ENCODE data around the gene LAMC3.

The LAMC3 gene

DNA sequence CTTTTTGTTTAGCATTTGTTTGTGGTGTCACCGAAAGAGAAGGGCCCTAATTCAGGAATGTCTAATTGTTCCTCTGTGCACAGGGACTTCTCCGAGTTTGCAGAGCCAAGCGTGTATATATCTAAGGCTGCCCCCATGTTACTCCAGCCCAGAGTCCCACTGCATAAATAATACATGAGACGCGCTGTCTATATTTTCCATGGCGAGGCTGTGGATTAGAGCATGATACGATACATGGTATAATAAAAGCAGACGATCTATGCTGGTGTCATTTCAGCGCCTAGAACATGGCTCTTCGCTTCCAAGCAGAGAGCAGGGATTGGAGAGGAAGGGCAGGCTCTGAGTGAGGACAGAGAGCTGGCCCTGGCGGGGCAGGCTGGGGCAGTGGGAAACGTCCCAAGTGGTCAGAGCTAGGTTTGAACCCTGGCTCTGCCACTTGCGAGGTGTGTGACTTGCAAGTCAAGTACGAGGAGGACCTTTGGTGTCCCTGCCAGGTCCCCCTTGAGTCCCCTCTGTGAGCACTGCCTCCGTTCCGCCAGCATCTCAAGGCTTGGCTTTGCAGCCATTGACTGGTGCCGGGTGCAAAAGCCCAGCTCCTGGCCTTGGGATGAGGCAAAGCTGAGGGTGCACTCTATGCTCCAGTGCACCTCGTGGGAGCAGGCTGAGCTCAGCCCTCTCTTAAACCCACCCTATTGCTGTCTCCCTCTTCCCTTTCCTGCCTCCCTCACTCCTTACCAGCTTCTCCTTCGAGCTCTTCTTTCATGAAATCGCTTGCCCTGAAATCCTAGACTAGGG lies 29.2 kb upstream of the LAMC3 start:
- no peak for DNase-seq

DNA sequence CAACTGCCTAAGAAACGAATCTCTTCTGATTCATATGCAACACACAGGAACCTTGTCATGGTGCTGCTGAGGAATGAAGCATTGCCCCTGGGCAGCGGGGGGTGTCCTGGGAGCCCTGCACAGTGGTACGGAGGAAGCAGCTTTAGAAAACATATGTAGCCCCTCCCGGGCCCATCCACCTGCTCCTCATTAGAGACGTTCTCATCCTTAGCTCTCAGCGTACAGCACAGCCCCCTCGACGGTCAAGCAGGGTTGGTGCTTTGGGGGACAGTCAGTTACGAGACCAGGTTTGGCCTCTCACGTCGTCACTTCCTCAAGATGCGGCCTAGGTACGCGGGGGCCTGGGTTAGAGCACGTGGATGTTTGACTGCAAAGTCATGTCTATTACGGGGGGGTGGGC lies 28.4 kb upstream of the LAMC3 start:
- no peak for DNase-seq

DNA sequence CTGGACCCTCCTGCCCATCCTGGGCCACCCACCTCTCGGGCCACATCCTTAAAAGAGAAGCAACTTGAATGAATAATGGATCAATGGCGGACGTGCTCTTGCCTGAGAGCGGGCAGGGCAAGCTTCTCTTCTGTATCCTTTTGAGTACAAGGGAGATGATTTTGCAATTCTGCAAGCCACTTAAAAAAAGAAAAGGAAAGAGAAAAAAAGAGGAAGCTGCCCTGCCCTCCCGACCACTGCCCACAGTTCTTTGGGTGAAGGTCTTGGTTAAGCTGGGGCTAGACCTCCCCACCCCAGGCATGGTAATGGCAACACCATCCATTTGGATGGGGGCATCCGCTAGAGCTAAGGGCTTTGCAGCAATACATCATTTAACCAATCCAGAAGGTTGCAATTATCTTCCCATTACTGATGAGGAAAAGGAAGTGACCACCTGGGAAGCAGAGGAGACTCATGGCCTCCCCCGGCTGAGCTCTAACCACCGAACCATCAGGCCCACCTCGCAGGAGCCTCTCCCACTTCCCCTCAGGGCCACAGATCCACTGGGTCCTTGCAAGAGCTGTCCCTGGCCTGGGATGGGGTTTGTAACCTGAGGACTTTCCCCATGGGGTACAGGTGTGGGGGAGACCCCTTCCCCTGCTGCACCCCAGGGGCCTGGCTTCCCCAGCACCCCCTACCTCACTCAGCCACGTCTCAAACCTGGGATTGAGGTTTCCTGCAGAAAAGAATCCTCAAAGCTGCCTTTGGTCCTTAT lies 27.8 kb upstream of the LAMC3 start:
- DNase-seq = no peak

DNA sequence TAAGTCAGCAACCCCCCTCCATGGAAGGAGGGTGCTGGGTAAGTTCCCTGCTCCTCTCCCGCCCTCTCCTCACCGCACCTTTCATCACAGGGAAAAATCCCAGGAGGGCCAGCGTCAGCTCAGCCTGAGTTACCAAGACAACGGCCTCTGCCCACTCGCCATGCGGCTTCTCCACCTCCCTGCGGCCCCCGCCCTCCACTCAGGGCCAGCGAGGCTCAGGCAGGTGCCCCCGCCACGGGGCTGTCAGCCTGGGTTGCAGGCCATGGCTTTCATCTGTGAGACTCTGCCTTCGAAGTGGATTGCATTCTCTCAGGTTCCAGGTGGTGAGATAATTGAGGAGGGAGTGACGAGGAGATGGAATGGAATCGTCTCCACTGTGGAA lies 27.2 kb upstream of the LAMC3 start:
- no peak for DNase-seq

DNA sequence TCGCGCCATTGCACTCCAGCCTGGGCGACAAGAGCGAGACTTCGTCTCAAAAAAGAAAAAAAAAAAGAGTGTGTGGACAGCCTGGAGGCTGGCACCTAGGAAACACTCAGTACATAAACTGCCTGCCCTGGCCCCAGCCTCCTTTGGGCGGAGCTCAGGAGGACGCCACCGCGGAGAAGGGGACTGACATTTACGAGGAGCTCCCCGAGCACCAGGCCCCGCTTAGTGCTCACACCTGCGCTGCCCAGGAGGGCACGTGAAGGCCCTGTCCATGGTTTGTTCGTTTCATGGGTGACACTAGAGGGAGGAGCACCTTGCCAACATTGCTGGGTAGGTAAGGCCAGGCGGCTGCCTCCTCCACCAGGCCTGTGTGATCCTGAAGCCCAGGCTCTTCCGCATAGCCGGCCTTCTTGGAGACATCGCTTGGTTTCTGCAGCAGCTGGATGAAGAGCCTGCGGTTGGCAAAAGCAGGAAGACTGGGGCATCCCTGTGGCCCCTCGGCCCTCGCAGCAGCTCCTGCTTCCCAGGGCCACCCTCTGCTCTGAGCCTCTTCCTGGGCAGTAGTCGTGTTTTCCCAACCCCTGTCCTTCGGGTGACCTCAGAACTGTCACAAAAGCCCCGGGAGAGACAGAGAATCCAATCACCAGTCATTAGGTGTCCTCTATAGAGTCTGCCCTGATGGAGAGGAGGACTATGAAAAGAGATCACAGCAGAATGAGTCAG lies 26.2 kb upstream of the LAMC3 start:
- no peak for DNase-seq

DNA sequence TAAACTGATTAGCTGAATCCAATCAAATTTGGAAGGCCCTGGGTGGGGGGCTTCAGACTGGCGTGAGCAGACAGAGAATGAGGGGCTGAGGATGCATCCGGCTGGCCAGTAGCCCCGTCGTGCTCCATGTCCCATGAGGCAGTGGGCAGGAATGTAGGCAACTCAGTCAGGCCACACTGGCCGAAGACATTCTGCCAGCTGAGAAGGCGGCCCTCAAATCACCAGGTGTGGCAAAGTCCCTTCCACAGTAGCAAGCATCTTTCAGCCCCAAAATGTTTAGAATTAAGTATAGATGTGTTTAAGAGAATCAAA lies 25.7 kb upstream of the LAMC3 start:
- no peak for DNase-seq

DNA sequence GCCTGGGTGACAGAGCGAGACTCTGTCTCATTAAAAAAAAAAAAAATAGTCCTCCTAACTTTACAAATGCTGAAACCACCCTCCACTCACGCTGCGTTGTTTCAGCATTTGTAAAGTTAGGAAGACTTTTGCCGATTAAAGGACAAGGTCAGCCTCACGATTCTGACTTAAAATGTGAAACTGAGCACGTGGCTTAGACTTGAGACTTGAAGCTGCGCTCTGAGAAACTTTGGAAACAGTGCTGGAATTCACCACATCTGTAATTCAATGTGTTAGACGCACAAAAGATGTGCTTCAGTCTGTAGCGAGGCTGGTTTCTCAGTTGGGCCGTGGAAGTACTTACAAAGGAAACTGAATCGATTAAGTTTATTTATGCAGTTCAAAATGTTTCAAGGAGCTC lies 25.0 kb upstream of the LAMC3 start:
- no peak for DNase-seq

DNA sequence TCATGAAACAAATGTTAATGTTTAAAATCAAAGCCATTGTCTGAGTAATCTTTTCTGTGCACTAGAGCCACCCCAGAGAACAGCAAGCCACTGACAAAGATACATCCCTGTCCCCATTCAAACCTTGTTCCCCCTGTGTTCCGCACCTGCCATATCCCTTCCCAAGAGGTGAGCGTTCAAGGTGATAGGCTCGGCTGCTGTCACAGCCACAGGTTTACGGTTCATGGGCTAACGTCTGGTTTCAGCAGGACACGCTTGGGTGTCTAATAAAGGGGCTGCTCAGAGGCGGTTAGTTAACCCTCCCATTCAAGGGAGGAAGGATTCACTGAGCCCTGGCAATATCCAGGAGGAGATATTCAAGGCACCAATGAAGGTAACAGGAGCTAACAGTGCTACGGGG lies 24.5 kb upstream of the LAMC3 start:
- DNase-seq = no peak

DNA sequence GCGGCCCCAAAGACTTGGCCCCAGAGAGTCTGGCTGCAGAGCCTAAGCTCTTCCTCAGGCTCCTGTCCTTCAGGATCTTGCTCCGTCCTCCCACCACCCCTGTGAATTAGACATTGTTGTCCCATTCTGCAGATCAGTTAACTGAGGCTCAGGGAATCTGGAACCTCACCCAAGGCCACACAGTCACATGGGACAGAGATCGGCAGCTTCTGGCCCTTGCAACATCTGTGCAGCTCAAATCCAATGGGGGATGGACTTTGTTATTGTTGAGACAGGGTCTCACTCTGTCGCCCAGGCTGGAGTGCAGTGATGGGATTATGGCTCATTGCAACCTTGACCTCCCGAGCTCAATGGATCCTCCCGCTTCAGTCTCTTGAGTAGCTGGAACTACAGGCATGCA lies 23.9 kb upstream of the LAMC3 start:
- DNase-seq = no peak

DNA sequence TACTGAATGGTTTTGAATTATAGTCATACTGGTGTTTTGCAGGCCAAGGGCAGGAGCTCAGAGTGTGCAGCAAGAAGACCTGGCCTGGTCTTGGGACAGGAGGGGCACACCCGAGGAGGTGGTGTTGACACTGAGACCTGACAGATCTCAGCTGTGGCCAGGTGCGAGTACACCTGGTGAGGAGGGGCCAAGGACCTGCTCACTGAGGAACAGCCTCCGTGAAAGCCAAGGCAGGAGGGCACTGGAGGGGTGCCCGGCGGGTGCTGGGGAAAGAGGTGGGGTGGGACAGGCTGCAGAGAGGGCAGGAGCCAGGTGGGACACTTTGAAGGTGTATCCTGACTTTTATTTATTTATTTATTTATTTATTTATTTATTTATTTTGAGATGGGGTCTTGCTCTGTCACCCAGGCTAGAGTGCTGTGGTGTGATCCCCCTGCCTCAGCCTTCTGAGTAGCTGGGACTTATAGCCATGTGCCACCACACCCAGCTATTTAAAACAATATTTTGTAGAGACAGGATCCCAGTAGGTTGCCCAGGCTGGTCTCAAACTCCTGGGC lies 23.3 kb upstream of the LAMC3 start:
- no peak for DNase-seq

DNA sequence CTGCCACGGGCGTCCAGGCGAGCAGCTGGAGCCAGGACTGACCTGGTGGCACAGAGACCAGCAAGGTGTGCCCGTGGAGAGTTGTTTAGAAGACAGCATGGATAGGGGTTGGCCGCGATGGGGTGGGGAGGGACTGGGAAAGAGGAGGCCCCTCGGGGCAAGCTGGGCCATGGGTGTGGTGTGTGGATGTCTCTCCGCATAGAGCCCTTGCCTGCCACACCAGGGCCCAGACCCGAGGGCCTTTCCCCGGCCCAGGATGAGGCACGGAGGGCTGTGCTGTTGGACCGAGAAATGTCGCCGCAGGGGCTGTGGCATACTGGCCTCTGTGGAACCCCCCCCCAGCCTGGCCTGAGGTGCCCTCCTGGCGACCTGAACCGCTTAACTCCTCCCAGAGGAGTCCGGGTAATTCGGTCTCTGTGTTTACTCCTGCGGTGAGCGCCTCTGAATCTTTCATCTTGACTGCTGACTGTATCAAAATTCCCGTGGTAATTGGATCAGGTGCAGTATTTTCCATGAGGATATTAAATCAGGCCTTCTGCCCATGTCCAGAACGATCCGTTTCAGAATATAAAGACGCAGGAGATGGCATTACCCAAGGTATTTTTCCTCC lies 22.5 kb upstream of the LAMC3 start:
- no peak for DNase-seq

DNA sequence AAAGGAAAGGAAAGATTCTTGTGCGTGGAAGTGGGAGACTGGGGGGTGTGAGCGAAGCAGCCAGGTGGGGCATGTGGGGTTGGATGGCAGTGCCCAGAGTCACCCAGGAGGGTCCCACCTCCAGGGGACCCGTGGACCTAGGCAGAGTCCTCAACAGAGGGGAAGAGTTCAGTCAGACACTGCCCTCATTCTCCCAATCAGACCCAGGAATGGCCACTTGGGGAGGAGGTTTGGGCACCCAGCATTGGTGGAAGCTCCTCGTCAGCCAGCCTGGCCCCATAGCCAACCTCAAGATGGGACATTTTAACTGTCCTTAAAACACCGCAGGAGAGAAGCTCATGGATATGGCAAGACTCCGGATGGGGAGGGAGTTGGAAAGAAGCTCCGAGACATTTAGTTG lies 21.9 kb upstream of the LAMC3 start:
- DNase-seq = no peak

DNA sequence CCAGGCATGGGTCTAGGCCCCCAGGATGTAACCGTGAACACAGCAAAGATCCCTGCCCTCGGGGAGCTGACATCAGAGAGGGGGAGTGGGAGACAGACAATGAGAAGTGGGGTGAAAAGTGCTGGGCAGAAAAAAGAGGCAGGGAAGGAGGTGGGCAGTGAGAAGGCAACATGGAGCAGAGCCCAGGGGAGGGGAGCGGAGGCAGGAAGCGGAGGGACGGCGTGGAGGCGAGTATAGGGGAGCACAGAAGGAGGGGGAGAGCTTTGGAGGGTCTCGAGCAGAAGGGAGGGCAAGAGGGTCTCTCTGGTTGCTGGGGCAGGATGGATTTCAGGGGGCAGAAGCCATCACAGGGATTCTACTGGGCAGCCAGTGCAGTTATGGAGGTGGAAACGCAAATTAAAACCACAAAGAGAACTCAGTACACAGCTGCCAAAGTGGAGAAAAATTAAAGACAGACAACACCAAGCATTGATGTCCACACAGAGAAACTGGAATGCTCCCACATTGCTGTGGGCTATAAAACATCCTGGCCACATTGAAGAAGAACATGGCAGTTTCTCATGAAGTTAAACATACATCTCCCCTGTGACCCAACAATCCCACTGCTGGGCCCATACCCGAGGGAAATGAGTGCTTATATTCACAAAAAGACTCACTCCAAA lies 21.1 kb upstream of the LAMC3 start:
- no peak for DNase-seq

DNA sequence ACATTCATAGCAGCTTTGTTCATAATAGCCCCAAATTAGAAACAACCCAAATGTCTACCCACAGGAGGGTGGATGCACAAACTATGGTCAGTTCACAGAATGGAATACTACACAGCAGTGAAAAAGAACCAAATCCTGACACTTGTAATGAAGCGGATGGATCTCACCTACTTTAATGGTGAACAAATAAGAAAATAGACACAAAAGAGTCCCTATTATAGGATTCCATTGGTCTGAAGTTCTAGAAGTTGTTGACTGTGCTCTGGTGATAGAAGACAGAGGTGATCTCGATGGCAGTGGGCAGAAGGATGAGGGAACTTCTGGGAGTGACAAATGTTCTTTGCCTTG lies 20.6 kb upstream of the LAMC3 start:
- DNase-seq = no peak

DNA sequence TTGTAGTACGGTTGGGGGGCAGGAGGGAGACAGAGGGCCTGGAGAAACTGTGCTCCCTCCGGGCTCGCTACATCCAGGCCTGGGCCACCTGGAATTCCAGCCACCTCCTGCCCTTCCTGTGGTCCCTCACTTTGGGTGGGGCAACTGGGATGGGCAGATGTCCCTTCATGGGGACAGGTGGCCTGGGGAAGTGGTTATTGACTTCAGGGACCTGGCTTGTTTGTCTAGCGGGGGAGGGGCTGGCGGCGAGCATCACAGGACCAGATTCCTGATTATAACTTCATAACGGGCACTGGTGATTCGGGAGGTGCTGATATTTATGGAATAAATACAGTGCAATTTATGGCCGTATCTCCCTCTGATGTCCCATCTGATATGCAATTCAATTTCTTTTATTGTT lies 20.1 kb upstream of the LAMC3 start:
- DNase-seq = no peak

DNA sequence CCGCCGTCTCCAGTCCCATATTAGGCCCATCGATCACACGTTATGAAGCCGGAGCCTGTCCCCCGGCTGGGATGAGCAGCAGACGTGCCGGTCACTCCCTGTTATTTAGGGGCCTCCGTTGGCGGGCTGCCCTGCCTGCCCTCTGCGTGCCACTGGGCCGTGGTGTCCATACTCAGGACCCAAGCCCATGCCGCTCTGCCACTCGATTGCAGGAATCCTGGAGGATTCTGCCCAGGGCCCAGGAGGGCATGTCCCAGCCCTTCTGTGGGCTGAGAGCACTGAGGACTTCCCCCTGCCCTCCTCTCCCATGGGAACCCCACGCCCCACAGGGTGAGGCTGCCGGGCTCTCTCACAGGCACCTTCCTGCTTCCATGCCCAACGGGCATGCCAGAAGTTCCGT lies 19.6 kb upstream of the LAMC3 start:
- no peak for DNase-seq

DNA sequence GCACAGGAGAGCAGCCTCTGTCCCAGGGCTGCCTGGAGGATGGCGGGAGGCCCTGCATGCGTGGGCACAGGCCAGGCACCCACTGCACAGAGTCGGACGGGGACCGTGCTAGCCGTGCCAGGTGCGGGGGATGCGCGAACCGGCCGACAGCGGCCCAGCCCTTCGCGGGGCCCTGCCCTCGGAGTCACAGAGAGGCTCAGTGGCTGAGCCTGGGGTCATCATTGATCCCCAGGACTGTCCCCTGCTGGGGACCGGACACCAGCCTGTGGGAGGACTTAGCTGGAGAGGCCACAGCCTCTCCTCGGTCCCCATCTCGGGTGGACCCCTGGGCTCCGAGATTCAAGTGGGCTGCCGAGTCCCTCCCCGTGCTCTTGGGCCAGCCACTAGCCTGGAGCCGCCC lies 19.1 kb upstream of the LAMC3 start:
- DNase-seq = no peak

DNA sequence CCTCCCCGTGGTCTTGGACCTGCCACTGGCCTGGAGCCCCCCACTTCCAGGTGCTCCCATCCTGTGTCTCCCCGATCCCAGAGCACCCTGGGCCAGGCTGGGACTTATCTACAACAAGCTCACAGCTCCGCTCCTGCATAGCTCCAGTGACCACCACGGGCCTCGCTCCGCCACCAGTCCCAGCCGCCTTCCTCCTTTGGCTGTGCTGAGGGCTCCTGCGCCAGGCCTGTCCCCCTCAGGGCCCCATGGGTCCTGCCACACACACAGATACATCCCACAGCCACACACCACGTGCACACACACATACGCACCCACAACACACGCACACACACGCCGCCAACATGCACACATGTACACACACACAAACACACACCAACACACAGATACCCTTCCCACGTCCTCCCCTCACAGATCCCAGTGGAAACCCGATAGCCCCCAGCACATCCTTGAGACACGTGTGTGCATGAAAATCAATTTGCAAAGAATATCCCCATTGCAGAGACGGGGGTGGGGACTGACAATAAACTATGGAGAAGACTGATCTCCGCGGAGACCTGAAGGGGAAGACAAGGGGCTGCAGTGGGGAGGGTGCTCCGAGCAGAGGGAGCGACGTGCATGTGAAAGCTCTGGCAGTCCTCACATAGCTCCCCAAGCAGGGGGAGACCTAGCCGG lies 18.5 kb upstream of the LAMC3 start:
- DNase-seq = no peak

DNA sequence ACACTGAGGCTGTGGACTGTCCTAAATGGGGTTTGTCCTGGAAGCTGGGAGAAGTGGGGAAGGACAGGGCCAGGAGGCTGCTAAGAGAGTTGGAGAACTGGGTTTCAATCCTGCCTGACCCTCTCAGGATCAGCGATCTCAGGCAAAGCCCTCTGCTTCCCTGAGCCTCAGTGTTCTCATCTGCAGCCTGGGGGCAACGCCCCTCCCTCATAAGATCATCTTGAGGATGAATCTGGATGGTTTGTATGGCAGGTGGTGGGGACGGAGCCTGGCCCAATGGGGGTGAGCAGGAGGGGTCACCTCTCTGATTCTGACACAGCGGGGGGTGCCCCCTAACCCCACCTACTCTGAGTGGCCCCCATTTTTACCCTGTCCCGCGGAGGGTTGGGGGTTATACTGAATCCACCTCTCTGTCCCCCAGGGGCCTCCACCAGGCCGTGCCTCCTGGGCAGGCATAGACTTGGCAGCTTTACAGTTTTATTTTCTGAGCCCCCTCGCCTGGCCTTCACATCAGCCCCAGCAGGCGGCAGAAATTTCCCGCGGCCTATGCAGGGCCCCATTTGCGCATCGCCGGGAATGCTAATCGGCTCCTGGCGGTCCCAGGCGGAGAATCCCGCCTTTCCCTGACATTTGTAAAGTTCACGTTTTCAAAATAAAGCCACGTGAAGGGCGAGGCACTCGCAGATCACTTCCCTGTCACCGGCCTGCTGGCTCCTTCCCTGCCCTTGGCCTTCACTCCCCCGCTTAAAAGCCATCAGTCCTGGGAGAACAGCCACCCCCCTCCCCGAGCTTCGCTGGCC lies 17.8 kb upstream of the LAMC3 start:
- no peak for DNase-seq

DNA sequence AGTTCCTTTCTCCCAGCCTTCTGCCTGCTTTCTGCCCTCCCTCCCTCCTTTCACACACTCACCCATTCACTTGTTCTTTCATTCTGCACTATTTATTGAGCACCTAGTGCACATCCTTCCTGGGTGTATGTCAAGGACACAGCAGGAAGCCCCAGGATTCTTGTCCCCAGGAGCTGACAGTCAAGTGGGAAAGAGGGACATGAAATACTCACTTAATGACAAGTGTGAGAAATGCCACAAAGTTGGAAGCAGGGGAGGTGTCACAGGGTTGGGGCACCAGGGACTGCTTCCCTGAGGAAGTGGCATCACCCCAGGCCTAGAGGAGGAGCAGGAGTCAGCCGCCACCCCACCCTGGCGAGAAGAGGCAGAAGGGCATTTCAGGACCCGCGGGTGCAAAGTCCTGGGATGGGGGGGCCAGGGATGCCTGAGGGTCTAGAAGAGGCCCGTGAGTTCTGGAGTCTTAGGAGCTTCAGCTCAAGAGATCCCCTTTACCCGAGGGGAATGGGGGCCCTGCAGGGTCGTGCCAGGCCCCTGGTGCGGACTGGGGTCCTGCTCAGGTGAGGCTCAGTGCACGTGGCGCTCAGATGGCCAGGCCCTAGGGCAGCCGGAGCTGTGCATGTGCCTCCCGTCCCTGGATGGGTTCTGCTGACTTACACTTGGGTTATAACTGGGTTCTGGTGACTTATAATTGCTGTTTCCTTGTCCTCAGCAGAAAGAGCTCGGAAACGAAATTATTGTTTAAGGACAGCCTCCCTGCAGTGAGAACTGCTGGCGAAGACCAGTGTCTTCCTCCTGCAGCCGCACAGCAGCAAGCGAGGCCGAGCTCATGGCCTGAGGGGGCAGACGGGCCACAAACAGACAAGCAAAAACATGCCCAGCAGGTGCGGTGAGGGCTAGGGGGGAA lies 16.9 kb upstream of the LAMC3 start:
- DNase-seq = no peak

DNA sequence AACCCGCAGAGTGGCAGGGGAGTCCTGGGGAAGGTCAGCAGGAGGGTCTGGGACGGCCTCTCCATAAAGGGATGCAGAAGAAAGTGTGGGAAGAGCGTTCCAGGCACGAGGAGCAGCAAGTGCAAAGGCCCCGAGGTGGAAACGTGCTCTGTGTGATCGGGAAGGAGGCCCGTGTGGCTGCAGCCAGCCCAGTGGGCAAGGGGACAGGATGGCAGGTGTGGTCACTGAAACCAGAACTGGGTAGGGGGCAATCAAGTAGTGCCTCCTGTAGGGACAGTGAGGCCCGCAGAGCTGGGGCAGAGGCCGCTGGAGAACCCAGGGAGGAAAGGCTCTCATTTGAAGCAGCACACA lies 16.3 kb upstream of the LAMC3 start:
- no peak for DNase-seq

Measured in effector CD8-positive, alpha-beta T cell (primary cell).